Stimulated activated CD8-positive, alpha-beta memory T cell treated with anti-CD3 and anti-CD28 coated beads, Interleukin-4, amount 100 ng/mL, for 48 hours (primary cell): ENCODE data around the gene AARS1.
"Not testable (repeated sequence)": the region's sequence is repeated elsewhere in the genome, so short reads cannot be mapped to it uniquely, and the experiment has no call there.

Experiments
- DNase-seq: peaks from one replicate; pipeline ENCODE4 v3.0.0-alpha.2; 2020

The AARS1 gene

GRCh38 chr16:70223216-70223615 is 66.1 kb downstream of the AARS1 start:
- DNase-seq, result not testable (repeated sequence)

- DNase-seq, result not testable (repeated sequence)
Observed at GRCh38 chr16:70222574-70222973, 66.7 kb downstream of the AARS1 start.

GRCh38 chr16:70218586-70218985 is 70.7 kb downstream of the AARS1 start:
- not testable (repeated sequence) for DNase-seq

GRCh38 chr16:70206382-70206781 is 82.9 kb downstream of the AARS1 start:
- not testable (repeated sequence) for DNase-seq

- not testable (repeated sequence) for DNase-seq
Observed at GRCh38 chr16:70204668-70205405, 84.5 kb downstream of the AARS1 start.

- not testable (repeated sequence) for DNase-seq
Observed at GRCh38 chr16:70204010-70204409, 85.3 kb downstream of the AARS1 start.

GRCh38 chr16:70203508-70203907 is 85.8 kb downstream of the AARS1 start:
- not testable (repeated sequence) for DNase-seq
